Pancreas (tissue), 10 donors: ENCODE data around the gene AVP. TPM values are rescaled to one million over a fixed set of nuclear protein-coding genes. Genes with fewer than 3 reads are reported as not detected.

Source experiments
- ATAC-seq, 4 donors: fragments of 200-7000 bp; cut with Tn5 transposase; one replicate each; pipeline versions ENCODE4 v1.8.0 to v1.9.1; 2020; ENCODE audit warnings: mild to moderate bottlenecking in 4 of 4, moderate library complexity in 4 of 4
- DNase-seq, 6 donors: peaks; one replicate each; pipeline ENCODE4 v3.0.0-alpha.2; 2020
- FAIRE-seq: peaks from 2 replicates; lab custom pipeline; 2012; peaks lifted over from hg19 to GRCh38; lab: Jason Lieb, UNC
- H3K27ac ChIP-seq, 4 donors: fragments of 200-600 bp; sonication (generic); 1 replicate in 3 of 4; 2 replicates in 1 of 4; pipeline versions ENCODE4 v1.5.0 to v1.8.0; 2020
- H3K27me3 ChIP-seq, 4 donors: fragments of 200-600 bp; one replicate each; pipeline ENCODE4 v1.8.0; 2021
- H3K36me3 ChIP-seq, 3 donors: fragments of 200-600 bp; sonication (generic) in 1 of 3; one replicate each; pipeline versions ENCODE4 v1.5.0 to v1.8.0; 2020 to 2021
- H3K4me1 ChIP-seq, 3 donors: fragments of 200-600 bp; one replicate each; pipeline ENCODE4 v1.8.0; 2021
- H3K4me3 ChIP-seq, 4 donors: fragments of 200-600 bp; sonication (generic) in 2 of 4; one replicate each; pipeline versions ENCODE4 v1.5.0 to v1.8.0; 2020 to 2021
- H3K9me3 ChIP-seq, 4 donors: fragments of 200-600 bp; one replicate each; pipeline ENCODE4 v1.8.0; 2021
- WGBS, 2 donors: extraction: QIAGEN DNeasy Blood & Tissue Kit; methylation state at CpG; one replicate each; pipeline ENCODE4 v1.1.7; 2013; 5-methylcytosine and 5-hydroxymethylcytosine counted together
- intact Hi-C, 3 donors: fragments of 100-400 bp; cut with DNase I; formaldehyde crosslinking; loops; one replicate each; pipeline versions ENCODE4 v1.11.1 to v1.14.2; 2022
- polyA plus RNA-seq, 2 donors: library from polyadenylated mRNA; stranded (reverse); fragments of 200-250 nt; gene quantifications; one replicate each; pipeline ENCODE4 v1.2.3, GENCODE V29; 2013
- total RNA-seq, 6 donors: library from RNA; stranded (reverse); fragmentation: NEBNext Ultra II Directional in 4 of 6; extraction: Animal tissue kit (Norgen Biotek cat#: 25700) in 4 of 6; gene quantifications; one replicate each; pipeline versions ENCODE4 v1.2.1 to v1.2.4, GENCODE V29; 2021 to 2023
- TF ChIP-seq, protein P1 (sequence below), 4 donors: fragments of 200-600 bp; sonication (generic) in 3 of 4; IDR thresholded peaks; one replicate each; pipeline versions ENCODE4 v1.5.0 to v1.8.0; 2021; ENCODE audit warnings: antibody characterized with exemption in 4 of 4
- donor health status: healthy with polysubstance abuse.
- donor health status: DM: no; HTN: no; CAD: no; lungs with moderate emphysema.
- donor health status: DM: no; HTN: no; CAD: no.
- donor health status: control.
- donor health status: control.
- donor health status: Bipolar disorder and iron deficiency.
- donor health status: DM: yes; HTN: yes; CAD: no.
- donor health status: DM: no; HTN: no; CAD: no.
- donor health status: DM: no; HTN: no; CAD: no.
- donor health status: DM: yes; HTN: yes; CAD: no.

AVP gene
- total and polyA plus RNA-seq, 8 donors: not detected

DNA sequence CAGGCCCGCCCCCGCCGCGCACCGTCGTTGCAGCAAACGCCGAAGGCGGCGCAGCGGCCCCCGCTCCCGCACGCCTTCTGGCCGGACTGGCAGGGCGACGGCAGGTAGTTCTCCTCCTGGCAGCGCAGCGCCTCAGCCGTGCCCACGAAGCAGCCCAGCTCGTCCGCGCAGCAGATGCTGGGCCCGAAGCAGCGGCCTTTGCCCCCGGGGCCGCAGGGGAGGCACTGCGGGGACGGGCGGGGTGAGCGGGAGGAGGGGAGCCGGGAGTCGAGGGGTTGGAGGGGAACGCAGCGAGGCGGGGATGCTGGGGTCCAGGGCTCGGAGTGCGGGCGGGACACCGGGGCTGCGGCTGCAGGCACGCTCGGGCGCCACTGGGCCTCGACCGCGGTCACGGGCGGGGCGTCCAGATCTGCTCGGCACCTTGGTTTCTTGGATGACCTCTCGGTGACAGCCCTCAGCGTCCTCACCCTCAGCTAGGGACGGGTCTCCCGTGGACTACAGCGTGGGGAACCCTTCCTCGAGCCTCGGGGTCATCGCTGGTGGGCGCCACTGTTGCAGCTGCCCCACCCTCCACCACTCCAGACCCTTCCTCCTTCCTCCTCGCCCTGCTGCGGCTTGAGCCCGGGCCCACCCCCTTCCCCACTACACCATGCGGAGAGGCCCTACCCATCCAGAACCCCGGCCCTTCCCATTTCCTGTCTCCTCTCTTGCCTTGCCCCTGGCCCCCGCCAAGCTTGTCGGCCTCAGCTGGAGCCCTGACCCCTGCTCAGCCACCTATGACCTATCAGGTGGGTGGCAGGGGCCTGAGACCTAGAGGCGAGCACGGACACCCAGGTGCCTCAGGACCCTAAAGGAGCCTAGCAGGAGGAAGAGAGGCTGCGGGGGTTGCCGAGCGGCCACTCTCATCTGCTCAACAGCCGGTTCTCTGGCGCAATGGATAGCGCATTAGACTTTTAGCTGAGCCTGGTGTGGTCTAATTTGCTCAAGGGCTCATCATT, 1.3 kb downstream of the AVP start:
- ATAC-seq (peak in 2 of 4 donors; percentile 51 to 59), DNase-seq (no peak), FAIRE-seq (no peak)
- Histone ChIP-seq H3K27me3 (no peaks in the 10 kb centered on the region), H3K36me3 (no peaks in the 10 kb centered on the region), H3K27ac (no peak overlapping the region), H3K9me3 (no peaks in the 10 kb centered on the region), H3K4me3 (peak overlapping the region in 2 of 4 donors; percentile 26 to 40), H3K4me1 (no peaks in the 10 kb centered on the region)
- TF ChIP-seq, protein P1, sequence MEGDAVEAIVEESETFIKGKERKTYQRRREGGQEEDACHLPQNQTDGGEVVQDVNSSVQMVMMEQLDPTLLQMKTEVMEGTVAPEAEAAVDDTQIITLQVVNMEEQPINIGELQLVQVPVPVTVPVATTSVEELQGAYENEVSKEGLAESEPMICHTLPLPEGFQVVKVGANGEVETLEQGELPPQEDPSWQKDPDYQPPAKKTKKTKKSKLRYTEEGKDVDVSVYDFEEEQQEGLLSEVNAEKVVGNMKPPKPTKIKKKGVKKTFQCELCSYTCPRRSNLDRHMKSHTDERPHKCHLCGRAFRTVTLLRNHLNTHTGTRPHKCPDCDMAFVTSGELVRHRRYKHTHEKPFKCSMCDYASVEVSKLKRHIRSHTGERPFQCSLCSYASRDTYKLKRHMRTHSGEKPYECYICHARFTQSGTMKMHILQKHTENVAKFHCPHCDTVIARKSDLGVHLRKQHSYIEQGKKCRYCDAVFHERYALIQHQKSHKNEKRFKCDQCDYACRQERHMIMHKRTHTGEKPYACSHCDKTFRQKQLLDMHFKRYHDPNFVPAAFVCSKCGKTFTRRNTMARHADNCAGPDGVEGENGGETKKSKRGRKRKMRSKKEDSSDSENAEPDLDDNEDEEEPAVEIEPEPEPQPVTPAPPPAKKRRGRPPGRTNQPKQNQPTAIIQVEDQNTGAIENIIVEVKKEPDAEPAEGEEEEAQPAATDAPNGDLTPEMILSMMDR (IDR thresholded peaks at IDR 0.05): no peak
- intact Hi-C loops: no loop called here
- 21 to 37% methylated on average over 39 to 76 of the region's 76 CpGs for WGBS, 2 donors

DNA sequence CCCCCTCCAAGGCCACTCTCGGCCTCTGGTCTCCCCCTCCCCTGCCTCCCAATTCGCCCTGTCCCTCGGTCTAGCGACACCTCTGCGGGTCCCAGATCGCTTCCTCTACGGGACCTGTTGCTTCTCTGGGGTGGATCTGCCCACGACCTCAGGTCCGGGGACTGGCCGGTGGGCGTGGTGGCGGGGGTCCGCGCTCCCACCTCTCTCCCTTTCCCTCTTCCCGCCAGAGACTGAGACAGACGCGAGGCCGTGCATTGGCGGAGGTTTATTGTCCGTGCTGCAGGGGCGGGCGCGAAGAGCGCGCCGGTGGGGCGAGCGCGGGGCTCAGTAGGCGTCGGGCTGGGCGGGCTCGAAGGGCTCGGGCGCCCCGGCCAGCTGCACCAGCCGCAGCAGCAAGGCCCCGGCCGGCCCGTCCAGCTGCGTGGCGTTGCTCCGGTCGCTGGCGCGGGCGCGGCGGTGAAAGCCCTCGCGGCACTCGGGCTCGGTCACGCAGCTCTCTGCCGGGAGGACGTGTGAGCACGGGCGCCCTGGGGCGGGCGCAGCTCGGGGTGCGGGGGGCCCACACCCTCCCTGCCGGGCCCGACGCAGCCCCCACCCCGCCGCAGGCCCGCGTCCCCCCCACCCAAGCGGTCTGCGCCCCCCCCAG, 2.1 kb downstream of the AVP start:
- H3K27ac ChIP-seq: no peak overlapping the region
- ATAC-seq (peak in 3 of 4 donors; percentile 25 to 66 (median 52)), DNase-seq (peak in 1 of 6 donors; percentile 68), FAIRE-seq (no peak)
- no peaks in the 10 kb centered on the region for H3K9me3 ChIP-seq
- WGBS, 2 donors: 7 to 12% methylated on average over 35 to 71 of the region's 71 CpGs
- H3K4me3 ChIP-seq: peak overlapping the region in 2 of 4 donors; percentile 26 to 40
- no peaks in the 10 kb centered on the region for H3K4me1 ChIP-seq
- H3K36me3 ChIP-seq: no peaks in the 10 kb centered on the region
- TF ChIP-seq, protein P1 (IDR thresholded peaks at IDR 0.05): no peak
- intact Hi-C loops: no loop called here
- no peaks in the 10 kb centered on the region for H3K27me3 ChIP-seq

DNA sequence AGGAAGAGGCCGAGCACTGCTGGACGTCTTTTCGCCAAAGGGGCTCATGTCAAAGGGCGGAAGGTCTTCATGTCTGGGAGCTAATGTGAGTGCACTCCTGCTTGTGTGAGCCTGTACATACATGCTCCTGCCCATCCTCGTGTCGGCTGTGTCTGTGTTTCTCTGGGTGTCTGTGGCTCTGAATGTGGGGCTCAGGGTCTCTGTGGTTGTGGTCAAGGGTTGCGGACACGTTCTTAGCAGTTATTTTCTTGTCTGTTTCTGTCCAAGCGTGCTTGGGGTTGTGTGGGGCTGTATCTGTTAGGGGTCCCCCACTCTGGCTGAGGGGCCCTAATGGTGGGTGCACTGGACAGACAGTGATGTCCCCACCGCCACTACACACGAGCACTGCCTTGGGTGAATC, 2.9 kb downstream of the AVP start:
- TF ChIP-seq, protein P1 (IDR thresholded peaks at IDR 0.05): no peak
- H3K4me1 ChIP-seq: no peaks in the 10 kb centered on the region

DNA sequence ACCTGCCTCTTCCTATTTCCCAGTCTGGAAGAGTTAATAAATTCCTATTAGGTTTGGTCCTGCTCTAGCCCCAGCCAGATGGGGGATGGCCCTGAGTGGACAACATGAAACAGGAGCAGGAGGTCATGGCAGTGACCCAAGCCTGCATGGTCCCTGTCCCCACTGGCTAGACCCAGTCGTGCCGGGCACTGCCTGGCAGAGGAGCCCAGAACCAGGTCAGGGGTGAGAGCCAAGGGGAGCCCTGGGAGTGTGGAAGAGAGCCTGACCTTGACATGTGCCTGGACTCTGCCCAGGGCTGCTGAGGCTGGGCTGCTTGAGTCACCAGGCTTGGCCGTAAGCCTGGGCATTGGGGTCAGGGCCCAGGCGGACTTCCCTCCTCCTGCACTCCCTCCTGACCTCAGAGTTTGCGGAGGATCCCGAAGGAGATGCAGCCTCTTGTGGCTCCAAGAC, 3.6 kb downstream of the AVP start:
- peak; percentile 35 to 76 (median 66) for ATAC-seq
- Histone ChIP-seq H3K27me3 (no peaks in the 10 kb centered on the region), H3K27ac (no peak overlapping the region), H3K4me1 (no peaks in the 10 kb centered on the region), H3K9me3 (no peaks in the 10 kb centered on the region), H3K36me3 (no peaks in the 10 kb centered on the region), H3K4me3 (no peak overlapping the region)
- DNase-seq: peak in 1 of 6 donors; percentile 37
- TF ChIP-seq, protein P1 (IDR thresholded peaks at IDR 0.05): no peak
- intact Hi-C loops: no loop called here
- FAIRE-seq: no peak
- 52 to 58% methylated on average over 6 of the region's 6 CpGs for WGBS, 2 donors

More for the DNA sequence above, 2.9 kb downstream of the AVP start:
- ATAC-seq (no peak), DNase-seq (no peak), FAIRE-seq (no peak)
- Histone ChIP-seq H3K27me3 (no peaks in the 10 kb centered on the region), H3K9me3 (no peaks in the 10 kb centered on the region), H3K4me3 (no peak overlapping the region), H3K36me3 (no peaks in the 10 kb centered on the region), H3K27ac (no peak overlapping the region)
- intact Hi-C loops: no loop called here
- WGBS, 2 donors: 93 to 96% methylated on average over 11 of the region's 11 CpGs
